ENCODE measurements around the gene UTF1.

- TF ChIP-seq POLR2AphosphoS5 (IDR thresholded peaks at IDR 0.05; ENCODE audit: low read depth, low read length) (no peak), POU2F2 (IDR thresholded peaks at IDR 0.05; ENCODE audit: low read depth, low read length) (no peak), POLR2A (IDR thresholded peaks at IDR 0.05; ENCODE audit: low read depth, low read length) (no peak), TAF1 (IDR thresholded peaks at IDR 0.05; ENCODE audit: low read depth, low read length) (no peak), SPI1 (IDR thresholded peaks at IDR 0.05; ENCODE audit: low read depth, low read length) (no peak)
Measured at GRCh38 chr10:133249094-133249780, 19.2 kb downstream of the UTF1 start.
